ENCODE measurements around the gene NEK4. TPM values are rescaled to one million over a fixed set of nuclear protein-coding genes. Genes with fewer than 3 reads are reported as not detected.
A peak's percentile ranks its signal among the peaks of the same experiment; 100 is the strongest.

The NEK4 gene
- total and polyA plus RNA-seq, 2 of the 13 experiments (the other 11 are each of a cell fraction or from before 2014, with no cell fraction given), result 16.5 to 38.0 TPM

DNA sequence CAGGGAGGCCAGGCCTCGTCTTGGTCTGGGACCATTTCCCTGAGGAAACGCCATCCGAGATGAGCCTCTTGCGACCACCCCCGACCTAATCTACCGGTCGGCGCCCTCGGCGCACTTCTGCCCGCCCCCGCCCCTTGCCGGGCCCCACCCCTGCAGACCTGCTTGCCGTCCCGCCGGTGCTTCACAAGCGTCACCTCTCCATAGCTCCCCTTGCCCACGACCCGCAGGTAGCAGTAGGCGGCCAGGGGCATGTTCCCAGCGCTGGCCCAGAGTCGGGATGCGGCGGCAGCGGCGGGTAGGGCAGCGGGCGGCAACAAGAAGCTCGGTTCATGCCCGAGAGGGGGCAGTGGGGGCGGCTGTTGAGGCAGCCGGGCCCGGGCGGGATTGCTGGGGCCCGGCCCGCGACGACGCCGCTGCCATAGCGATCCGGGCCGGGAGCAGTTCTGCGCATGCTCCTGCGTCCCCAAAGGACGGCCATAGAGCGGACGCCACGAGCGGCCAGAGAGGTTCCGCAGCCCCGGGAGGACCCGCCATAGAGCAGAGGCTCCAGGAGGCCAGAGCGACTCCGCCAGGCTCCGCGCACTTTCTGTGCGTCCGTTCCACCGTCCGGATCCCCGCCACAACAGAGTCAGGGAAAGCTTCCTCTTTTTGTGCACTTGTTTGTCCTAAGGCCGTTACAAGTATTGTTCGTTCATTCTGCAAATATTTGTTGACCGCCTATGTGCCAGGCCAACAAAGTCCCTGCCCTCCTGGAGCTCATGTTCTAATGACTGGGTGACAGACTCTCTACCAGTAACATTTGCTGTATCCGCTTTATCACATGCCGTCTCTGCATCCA, at the start of gene NEK4 (continued):
- TF ChIP-seq ZNF329 (CRISPR knock-in tag; IDR thresholded peaks at IDR 0.05; ENCODE audit: low read depth), result no peak
- TF ChIP-seq, protein P1, sequence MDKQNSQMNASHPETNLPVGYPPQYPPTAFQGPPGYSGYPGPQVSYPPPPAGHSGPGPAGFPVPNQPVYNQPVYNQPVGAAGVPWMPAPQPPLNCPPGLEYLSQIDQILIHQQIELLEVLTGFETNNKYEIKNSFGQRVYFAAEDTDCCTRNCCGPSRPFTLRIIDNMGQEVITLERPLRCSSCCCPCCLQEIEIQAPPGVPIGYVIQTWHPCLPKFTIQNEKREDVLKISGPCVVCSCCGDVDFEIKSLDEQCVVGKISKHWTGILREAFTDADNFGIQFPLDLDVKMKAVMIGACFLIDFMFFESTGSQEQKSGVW (CRISPR knock-in tag; IDR thresholded peaks at IDR 0.05; ENCODE audit: borderline replicate concordance), result no peak
- TF ChIP-seq JARID2 (CRISPR knock-in tag; IDR thresholded peaks at IDR 0.05; ENCODE audit: insufficient replicate concordance), result peak; percentile 48
- TF ChIP-seq SP4 (CRISPR knock-in tag; IDR thresholded peaks at IDR 0.05), result no peak
- peak; percentile 85; the same call in 1 of the 2 replicates for TF ChIP-seq ZNF766 (CRISPR knock-in tag; IDR thresholded peaks at IDR 0.05; ENCODE audit: borderline replicate concordance)
- TF ChIP-seq, protein P2, sequence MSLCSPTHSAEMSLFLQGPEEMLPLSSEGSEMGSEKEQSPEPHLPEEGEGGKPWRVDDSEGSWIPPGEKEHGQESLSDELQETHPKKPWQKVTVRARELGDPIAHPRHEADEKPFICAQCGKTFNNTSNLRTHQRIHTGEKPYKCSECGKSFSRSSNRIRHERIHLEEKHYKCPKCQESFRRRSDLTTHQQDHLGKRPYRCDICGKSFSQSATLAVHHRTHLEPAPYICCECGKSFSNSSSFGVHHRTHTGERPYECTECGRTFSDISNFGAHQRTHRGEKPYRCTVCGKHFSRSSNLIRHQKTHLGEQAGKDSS (CRISPR knock-in tag; IDR thresholded peaks at IDR 0.05; ENCODE audit: borderline replicate concordance, low read depth), result peak; percentile 47; the same call in 1 of the 2 replicates
- TF ChIP-seq, protein P3, sequence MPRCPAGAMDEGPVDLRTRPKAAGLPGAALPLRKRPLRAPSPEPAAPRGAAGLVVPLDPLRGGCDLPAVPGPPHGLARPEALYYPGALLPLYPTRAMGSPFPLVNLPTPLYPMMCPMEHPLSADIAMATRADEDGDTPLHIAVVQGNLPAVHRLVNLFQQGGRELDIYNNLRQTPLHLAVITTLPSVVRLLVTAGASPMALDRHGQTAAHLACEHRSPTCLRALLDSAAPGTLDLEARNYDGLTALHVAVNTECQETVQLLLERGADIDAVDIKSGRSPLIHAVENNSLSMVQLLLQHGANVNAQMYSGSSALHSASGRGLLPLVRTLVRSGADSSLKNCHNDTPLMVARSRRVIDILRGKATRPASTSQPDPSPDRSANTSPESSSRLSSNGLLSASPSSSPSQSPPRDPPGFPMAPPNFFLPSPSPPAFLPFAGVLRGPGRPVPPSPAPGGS (CRISPR knock-in tag; IDR thresholded peaks at IDR 0.05), result peak; percentile 59; the same call in 1 of the 2 replicates
- no peak; the same call in 1 of the 2 replicates for TF ChIP-seq NFKBIZ (CRISPR knock-in tag; IDR thresholded peaks at IDR 0.05)
- TF ChIP-seq ZNF562 (CRISPR knock-in tag; IDR thresholded peaks at IDR 0.05; ENCODE audit: borderline replicate concordance), result no peak
- TF ChIP-seq ZNF33B (CRISPR knock-in tag; IDR thresholded peaks at IDR 0.05), result 0 out of 2 replicates have a peak, but pooled peaks have one; percentile 18
- TF ChIP-seq ZNF678 (CRISPR knock-in tag; IDR thresholded peaks at IDR 0.05), result no peak; the same call in 1 of the 2 replicates
- peak; percentile 21; the same call in 1 of the 2 replicates for TF ChIP-seq ETV5 (CRISPR knock-in tag; IDR thresholded peaks at IDR 0.05; ENCODE audit: borderline replicate concordance)
- peak; percentile 83 for TF ChIP-seq RAD21 (CRISPR knock-in tag; IDR thresholded peaks at IDR 0.05)
- TF ChIP-seq, protein P4, sequence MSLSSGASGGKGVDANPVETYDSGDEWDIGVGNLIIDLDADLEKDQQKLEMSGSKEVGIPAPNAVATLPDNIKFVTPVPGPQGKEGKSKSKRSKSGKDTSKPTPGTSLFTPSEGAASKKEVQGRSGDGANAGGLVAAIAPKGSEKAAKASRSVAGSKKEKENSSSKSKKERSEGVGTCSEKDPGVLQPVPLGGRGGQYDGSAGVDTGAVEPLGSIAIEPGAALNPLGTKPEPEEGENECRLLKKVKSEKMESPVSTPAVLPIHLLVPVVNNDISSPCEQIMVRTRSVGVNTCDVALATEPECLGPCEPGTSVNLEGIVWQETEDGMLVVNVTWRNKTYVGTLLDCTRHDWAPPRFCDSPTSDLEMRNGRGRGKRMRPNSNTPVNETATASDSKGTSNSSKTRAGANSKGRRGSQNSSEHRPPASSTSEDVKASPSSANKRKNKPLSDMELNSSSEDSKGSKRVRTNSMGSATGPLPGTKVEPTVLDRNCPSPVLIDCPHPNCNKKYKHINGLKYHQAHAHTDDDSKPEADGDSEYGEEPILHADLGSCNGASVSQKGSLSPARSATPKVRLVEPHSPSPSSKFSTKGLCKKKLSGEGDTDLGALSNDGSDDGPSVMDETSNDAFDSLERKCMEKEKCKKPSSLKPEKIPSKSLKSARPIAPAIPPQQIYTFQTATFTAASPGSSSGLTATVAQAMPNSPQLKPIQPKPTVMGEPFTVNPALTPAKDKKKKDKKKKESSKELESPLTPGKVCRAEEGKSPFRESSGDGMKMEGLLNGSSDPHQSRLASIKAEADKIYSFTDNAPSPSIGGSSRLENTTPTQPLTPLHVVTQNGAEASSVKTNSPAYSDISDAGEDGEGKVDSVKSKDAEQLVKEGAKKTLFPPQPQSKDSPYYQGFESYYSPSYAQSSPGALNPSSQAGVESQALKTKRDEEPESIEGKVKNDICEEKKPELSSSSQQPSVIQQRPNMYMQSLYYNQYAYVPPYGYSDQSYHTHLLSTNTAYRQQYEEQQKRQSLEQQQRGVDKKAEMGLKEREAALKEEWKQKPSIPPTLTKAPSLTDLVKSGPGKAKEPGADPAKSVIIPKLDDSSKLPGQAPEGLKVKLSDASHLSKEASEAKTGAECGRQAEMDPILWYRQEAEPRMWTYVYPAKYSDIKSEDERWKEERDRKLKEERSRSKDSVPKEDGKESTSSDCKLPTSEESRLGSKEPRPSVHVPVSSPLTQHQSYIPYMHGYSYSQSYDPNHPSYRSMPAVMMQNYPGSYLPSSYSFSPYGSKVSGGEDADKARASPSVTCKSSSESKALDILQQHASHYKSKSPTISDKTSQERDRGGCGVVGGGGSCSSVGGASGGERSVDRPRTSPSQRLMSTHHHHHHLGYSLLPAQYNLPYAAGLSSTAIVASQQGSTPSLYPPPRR (CRISPR knock-in tag; IDR thresholded peaks at IDR 0.05; ENCODE audit: borderline replicate concordance), result peak; percentile 32; the same call in 1 of the 2 replicates
- peak; percentile 88 for TF ChIP-seq GABPB1 (CRISPR knock-in tag; IDR thresholded peaks at IDR 0.05)
- peak; percentile 39; the same call in 1 of the 2 replicates for TF ChIP-seq ZNF292 (CRISPR knock-in tag; IDR thresholded peaks at IDR 0.05; ENCODE audit: borderline replicate concordance, low read depth)
- no peak for TF ChIP-seq U2AF2 (IDR thresholded peaks at IDR 0.05; ENCODE audit: low read depth, low read length)
- TF ChIP-seq STAG1 (CRISPR knock-in tag; IDR thresholded peaks at IDR 0.05), result 0 out of 2 replicates have a peak, but pooled peaks have one; percentile 20
- no peak for TF ChIP-seq ZSCAN22 (CRISPR knock-in tag; IDR thresholded peaks at IDR 0.05)
- TF ChIP-seq IKZF1 (IDR thresholded peaks at IDR 0.05), result no peak
- no peak for TF ChIP-seq ZMYM3 (CRISPR knock-in tag; IDR thresholded peaks at IDR 0.05)
- peak; percentile 71; the same call in 1 of the 2 replicates for TF ChIP-seq MAF1 (CRISPR knock-in tag; IDR thresholded peaks at IDR 0.05; ENCODE audit: borderline replicate concordance)

Measured in HepG2 (cell line).